LNCAP (cell line): ENCODE measurements around the gene MEF2A.

Experiments used
- CTCF ChIP-seq: fragments of 450-650 bp; IDR thresholded peaks from 2 replicates; pipeline ENCODE4 v1.5.1; 2017; ENCODE audit warnings: mild to moderate bottlenecking

Gene MEF2A

GRCh38 chr15:99674279-99674678 is 108.5 kb downstream of the MEF2A start:
- TF ChIP-seq CTCF, result no peak

DNA sequence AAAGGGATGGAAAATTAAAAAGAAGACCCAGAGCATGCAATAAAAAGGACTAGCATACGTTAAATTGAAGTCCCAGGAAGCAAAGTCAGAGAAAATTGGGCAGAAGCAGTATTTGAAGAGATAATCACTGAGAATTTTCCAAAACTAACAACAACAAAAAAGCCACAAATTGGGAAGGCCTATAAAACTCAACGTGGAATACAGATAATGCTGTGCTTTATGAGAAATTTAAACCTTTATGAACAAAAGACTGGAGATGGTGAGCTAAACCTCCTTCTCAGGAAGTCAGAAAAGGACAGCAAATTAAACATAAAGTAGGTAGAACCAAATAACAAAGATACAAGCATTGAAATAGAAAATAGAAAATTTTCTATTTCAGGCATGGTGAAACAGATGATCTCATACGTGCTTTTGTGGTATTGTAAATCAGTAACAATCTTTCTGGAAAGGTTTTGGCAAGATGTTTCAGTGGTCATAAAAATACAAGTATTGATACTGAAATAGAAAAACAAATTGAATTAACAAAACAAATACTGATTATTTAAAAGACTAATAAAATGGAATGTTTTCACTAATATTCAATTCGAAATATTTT is 111.9 kb downstream of the MEF2A start:
- no peak for TF ChIP-seq CTCF

DNA sequence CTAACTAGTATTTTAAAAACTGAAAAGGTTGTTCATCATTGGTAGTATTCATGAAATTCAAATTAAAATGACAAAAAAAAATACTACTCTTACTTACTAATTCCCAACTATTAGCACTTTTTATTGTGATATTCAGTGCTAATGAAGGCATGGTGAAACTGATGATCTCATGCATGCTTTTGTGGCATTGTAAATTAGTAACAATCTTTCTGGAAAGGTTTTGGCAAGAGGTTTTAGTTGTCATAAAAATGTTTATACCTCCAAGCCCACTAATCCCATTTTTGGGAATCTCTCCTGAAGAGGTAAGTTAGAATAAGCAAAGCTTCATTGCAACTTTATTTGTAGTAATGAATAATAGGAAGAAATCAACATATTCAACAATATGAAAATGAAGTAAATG is 114.5 kb downstream of the MEF2A start:
- TF ChIP-seq CTCF, result no peak

DNA sequence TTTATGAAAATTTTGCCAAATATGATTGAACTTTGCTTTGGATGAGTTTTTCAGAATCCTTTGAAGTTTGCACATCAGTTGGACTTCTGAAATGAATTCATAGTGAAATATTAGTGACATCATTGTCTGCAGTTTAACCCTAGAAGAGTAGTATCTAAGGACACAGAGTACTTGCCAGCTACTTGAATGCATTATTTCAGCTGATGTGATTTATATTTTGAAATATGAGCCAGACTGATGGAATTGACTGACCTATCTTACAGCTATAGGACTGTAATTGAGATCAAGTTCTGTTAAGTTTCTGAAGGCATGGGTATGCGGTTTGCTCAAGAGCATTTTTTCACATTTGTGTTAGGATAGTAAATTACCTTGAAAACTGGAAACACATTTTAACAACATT is 116.2 kb downstream of the MEF2A start:
- TF ChIP-seq CTCF, result no peak

DNA sequence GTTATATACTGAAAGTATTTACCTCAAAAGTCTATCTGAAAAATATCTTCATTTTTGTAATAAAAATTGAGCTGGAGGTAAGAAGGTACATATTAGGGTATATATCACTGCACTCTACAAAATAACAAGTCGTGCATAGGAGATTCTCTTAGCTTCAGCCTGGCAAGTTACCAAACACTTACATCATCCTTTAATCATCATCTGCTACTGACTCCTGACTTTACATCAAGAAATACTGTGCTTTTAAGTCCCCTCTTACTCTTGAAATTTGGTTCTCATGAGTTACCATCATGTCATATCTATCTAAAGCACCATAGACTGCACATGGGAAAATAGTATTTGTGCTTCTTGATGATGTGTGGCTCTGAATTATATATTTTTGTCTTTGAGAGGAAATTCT is 116.7 kb downstream of the MEF2A start:
- TF ChIP-seq CTCF, result no peak

GRCh38 chr15:99683000-99683670 is 117.4 kb downstream of the MEF2A start:
- no peak for TF ChIP-seq CTCF

DNA sequence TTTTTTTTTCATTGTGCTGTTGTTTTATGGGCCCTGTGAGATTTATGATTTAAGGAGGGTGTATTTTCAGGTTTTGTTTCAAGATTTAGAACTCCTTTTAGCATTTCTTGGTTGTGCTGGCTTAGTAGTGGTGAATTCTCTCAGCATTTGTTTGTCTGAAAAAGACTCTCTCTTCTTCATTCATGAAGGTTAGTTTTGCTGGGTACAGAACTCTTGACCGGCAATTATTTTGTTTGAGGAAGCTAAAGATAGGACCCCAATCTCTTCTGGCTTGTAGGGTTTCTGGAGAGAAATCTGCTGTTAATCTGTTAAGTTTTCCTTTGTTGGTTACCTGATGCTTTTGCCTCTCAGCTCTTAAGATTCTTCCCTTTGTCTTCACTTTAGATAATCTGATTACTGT is 120.5 kb downstream of the MEF2A start:
- TF ChIP-seq CTCF, result no peak
